Retina (tissue), 1 donor: ENCODE data around the gene LDLRAP1.
A peak's percentile ranks its signal among the peaks of the same experiment; 100 is the strongest.
"Not testable (repeated sequence)": the region's sequence is repeated elsewhere in the genome, so short reads cannot be mapped to it uniquely, and the experiment has no call there.

Experiments used
- DNase-seq: peaks from one replicate; pipeline ENCODE4 v3.0.0-alpha.2; 2016

The LDLRAP1 gene

DNA sequence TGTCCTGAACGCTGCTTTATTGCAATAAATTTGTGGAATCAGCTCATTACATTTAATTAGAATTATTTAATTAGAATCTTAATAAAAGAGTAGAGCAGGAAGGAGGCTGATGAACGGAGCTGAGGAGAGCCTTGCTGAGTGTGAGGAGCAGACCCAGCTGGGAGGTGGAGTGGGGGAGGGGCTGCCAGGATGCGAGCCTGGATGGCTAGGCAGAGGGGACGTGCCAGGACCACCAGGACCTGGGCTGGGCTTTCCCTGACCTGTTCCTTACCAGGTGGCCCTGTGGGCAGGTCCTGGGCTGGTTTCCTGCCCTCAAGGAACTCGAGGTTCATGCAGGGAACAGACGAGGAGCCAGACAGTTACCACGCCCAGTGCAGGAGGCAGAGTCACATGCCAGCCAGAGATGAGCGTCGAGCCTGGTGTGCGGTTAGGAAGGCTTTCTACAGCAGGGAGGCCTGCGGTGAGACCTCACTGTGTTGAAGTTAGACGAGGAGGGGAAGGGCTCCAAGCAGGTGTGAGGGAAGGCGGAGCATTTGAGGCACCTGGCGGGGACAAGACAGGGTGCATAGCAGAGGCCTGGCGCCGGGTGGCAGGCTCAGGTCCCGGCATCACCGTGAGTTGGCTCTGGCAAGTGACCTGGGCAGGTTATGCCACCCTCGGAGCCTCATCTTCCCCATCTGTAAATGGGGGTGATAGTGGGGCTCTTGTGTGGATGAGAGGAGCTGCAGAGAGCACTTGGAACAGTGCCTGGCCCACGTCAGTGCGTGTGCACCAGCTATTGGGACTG, 33.9 kb downstream of the LDLRAP1 start:
- no peak for DNase-seq

DNA sequence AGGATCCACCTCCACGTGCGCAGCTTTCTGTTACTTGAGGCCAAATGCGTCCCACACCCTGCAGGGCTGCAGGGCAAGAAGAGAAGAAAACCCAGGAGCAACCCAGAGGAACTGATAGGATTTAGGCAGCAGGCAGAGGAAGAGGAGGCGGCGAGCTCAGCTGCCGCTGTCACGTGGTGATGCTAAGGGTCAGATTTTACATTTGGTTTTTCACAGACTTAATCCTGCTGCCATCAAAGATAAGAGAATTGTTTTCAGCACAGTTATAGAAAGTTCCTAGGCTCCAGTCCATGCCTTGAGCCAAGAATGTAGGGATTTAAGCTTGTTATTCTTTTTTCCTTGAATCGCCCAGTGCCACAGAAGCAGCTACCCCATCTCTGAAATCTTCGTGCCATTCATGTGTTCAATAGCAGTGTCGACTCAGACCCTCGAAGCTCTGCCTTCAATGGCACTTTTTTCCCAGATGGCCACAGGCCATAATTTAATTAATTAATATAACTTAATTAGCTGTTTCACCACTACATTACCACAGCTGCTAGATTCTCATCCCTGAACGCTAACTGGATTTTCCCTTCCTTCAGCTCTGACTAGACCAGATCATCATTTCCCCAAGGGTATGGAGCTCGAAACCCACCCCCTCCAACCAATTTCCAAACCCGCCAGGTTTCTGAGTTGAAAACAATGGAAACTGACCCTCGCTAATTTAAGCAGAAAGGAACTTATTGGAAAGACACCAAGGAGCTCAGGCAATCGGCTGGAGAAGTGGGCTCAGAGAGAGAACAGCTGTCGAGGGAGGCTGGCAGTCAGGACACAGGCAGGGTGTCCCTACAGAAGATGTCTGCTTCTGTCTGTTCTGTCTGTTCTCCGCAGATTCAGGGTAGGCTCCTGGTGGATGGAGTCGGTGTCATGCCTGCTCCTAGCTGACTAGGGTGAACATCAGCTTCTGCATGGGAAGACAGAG, 36.2 kb downstream of the LDLRAP1 start:
- peak; percentile 37 for DNase-seq

DNA sequence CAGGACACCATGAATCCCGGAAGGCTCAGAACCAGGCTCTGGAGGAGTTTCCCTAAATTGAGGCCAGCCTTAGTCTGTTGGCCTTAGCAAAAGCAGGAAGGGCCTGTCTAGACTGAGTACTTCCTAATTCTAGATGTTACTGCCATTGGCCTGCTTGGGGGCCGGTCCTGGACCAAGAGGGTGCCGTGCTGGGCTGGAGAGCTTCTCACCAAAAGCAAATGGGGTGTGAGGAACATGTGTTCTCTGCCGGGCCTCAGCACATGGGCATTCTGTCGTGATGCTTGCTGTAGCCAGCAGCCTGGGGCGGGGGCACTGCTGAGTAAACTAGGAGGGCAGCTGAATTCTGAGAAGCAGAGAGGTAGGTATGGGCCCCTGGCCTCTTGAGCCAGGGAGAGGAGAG, 37.5 kb downstream of the LDLRAP1 start:
- DNase-seq, result no peak

DNA sequence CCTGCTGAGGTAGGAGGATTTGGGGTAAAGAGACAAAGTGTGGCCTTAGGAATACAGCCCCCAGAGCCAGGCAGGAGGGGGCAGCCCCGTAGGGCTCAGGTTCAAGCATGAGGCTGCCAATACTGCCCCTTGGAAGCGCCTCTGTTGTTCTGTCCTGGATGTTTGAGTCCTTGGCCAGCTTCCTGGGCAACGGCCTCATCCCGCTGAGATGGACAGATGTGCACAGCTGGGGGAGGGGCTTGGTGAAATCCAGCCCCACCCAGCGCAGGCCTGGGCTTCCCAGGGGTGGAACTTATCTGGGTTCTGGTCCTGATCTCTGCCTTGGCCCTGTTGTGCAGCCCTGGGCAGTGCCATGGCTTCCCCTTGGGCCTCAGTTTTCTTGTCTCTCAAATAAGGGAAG, 38.4 kb downstream of the LDLRAP1 start:
- no peak for DNase-seq

DNA sequence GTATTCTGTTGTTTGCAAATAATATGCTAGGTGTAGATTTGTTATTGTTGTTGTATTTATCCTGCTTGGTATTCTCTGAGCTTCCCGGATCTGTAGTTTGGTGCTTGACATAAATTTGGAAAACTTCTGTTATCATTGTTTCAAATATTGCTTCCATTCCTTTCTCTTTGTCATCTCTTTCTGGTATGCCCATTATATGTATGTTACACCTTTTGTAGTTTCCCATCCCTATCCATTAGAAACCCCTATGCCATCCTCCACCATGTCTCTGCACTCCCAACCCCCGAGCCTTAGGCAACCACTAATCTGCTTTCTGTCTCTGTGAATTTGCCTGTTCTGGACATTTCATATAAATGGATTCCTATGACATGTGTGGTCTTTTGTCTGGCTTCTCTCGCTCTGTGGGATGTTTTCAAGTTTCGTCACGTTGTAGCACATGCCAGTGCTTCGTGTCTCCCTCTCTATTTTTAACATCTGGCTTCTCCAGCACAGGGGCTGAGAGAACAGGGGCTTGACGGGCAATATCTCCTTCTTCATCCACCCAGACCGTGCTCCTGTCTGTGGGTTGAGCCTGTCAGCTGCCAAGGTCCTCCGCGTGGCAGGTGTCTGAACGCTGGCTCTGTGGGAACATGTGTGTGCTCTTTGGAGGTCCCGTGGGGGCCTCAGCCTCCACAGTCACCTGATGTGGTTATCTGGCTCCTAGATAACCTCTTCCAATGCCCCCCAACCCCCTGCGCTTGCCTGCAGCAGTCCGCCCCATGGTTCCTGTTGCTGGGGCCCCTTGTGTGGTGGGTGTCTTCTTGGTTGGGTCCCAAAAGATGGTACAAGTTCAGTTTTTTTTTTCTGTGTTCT, 40.3 kb downstream of the LDLRAP1 start:
- DNase-seq, result no peak

DNA sequence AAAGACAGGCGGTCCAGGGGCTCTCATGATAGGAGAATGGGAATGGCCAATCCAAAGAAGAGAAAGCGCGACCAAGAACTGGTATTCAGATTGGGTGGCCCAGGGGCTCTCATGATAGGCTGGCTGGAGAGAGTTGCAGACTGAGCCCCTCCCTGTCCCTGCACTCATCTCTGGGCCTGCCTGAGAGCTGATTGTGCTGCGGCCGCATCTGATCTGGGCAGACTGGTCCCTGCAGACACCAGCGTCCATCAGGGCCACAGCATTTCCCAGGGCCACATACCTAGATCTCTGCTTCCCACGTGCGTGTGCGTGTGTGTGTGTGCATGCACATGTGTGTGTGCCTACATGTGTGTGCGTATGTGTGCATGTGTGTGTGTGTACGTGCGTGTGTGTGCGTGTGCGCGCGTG, 42.8 kb downstream of the LDLRAP1 start:
- DNase-seq, result no peak

DNA sequence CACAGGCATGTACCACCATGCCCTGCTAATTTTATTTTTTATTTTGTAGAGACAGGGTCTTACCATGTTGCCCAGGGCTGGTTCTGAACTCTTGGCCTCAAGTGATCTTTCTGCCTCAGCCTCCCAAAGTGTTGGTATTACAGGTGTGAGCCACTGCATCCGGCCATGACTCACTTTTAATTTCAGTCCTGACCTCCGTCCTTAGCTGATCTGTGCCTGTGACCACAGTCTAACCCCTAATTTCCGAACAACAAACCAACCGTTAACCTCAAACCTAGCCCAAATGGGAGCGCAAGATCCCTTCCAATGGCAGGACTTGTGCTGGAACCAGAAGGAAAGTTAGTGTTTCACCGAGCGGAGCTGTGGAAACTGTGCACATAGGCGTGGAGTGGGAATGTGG, 43.9 kb downstream of the LDLRAP1 start:
- DNase-seq, result no peak

DNA sequence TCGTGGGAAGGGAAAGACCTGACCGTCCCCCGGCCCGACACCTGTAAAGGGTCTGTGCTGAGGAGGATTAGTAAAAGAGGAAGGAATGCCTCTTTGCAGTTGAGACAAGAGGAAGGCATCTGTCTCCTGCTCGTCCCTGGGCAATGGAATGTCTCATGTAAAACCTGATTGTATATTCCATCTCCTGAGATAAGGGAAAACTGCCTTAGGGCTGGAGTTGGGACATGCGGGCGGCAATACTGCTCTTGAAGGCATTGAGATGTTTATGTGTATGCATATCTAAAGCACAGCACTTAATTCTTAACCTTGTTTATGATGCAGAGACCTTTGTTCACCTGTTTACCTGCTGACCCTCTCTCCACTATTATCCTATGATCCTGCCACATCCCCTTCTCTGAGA, 44.8 kb downstream of the LDLRAP1 start:
- not testable (repeated sequence) for DNase-seq

DNA sequence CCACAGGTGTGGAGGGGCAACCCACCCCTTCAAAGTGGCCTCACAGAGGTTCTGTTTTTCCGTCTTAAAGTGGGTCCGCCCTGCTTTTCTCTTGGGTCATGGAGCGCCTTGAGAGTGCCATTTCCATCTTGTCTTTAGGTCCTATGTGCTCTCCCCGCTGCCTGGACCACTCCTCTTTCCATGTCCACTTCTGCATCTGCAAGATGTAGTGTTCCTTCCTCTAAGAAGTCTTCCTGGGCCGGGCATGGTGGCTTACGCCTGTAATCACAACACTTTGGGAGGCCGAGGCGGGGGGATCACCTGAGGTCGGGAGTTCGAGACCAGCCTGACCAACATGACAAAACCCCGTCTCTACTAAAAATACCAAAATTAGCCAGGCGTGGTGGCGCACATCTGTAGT, 45.4 kb downstream of the LDLRAP1 start:
- not testable (repeated sequence) for DNase-seq

DNA sequence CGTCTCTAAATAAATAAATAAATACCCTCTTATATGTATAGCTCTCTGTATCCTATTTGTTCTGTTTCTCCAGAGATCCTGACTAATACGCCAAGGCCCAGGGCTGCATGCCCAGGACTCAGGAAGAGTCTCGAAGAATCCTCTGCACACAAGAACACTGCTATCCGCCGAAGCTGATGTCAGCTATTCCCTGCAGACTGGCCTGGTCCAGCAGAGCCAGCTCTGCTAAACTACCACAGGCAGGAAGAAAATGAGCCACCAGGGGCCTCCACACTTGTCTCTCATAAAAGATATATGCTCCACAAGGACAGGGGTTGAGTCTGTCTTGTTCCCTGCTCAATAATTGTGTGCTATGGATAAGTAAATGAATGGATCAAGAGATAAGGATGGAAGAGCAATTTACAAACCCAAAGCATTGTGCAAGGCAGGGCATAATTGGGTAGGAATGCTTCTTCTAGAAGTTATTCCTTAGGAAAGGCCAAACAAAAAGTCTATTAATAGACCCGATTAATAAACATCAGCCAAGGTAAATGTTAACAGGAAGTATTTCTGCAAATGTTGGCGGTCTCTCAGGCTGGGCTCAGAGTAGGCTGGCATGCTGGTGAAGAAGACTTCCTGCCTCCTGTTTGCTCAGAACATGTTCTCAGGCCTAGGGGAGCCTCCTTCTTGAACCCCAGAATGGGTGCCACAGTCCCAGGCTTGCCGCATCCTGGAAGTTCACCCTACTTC, 46.9 kb downstream of the LDLRAP1 start:
- no peak for DNase-seq

DNA sequence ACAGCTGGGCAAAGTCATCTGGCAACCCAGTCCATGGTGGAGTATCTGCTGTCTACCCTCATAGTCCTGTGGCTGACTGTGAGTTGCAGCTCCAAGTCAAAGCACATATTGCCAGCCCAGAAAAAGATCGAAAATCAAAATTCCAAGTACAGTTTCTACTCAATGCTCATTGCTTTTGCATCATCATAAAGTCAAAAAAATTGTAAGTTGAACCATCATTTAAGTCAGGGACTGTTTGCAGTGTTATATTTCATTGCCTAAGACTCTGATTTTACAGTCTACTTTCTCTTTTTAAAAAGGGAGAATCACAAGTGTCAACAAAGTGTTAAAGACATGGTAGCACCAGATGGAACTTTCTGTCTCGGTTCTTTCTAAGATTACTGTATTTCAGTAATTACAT, 50.5 kb downstream of the LDLRAP1 start:
- no peak for DNase-seq

DNA sequence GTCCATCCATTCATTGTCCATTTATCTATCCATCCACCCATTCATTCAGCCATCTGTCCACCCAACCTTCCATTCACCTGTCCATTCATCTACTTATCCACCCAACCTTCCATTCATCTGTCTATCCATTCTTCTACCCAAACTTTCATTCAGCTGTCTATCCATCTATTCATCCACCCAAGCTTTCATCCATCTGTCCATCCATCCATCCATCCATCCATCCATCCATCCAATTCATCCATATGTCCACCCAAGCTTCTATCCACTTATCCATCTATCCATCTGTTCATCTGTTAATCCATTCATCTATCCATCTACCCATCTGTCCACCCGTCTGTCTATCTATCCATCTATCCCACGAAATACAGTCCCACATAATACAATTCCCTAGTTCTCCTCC, 51.6 kb downstream of the LDLRAP1 start:
- DNase-seq, result no peak

DNA sequence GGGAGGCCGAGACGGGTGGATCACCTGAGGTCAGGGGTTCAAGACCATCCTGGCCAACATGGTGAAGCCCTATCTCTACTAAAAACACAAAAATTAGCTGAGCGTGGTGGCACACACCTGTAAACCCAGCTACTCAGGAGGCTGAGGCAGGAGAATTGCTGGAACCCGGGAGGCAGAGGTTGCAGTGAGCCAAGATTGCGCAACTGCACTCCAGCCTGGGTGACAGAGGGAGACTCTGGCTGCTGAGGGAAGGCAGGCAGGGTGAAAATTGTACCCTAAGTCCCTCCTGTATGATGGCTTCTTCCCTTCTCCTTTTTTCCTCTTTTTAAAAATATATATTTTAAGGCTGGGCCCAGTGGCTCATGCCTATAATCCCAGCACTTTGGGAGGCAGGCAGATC, 53.2 kb downstream of the LDLRAP1 start:
- DNase-seq, result not testable (repeated sequence)

DNA sequence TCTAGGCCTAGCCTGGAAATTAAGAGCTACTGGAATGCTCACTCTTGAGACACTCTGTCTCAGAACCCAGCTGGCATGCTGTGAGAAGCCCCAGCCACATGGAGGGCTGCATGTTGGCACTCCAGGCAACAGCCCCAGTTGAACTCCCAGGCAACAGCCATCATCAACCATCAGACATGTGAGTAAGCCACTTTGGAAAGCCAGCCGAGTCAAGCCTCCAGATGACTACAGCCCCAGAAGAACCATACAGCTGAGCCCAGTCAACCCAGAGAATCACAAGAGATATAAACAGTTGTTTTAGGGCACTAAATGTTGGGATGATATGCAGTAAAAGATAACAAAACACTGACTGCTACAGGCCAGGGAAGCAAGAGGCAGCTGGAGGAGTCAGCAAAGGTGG, 55.5 kb downstream of the LDLRAP1 start:
- DNase-seq, result no peak

DNA sequence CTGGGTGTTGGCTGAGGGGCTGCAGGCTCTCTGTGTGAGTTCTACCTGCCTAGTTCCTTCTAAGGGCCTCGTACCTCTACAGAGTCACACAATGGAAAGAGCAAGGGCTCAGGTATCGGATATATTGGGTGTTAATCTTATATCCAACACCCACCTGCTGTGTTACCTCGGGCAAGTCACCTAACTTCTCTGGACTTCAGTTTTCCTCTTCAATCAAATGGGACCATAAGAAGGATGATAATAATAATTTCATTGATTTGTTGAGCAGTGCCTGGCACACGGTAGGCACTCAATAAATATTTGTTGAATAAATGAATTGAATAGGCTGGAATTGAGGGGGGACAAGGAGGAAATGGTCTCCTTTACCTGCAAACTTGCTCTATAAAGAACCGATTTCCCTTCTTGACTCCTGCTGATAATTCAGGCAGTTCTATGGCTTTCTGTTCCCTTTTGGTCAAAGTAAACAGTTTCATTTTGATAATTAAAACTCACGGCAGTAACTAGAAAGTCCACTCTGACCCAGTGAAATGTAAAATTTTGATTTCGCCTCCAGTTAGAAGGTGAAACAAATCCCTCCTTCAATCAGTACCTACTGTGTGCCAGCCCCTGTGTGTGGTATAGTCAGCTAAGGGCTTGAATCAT, 56.7 kb downstream of the LDLRAP1 start:
- no peak for DNase-seq

DNA sequence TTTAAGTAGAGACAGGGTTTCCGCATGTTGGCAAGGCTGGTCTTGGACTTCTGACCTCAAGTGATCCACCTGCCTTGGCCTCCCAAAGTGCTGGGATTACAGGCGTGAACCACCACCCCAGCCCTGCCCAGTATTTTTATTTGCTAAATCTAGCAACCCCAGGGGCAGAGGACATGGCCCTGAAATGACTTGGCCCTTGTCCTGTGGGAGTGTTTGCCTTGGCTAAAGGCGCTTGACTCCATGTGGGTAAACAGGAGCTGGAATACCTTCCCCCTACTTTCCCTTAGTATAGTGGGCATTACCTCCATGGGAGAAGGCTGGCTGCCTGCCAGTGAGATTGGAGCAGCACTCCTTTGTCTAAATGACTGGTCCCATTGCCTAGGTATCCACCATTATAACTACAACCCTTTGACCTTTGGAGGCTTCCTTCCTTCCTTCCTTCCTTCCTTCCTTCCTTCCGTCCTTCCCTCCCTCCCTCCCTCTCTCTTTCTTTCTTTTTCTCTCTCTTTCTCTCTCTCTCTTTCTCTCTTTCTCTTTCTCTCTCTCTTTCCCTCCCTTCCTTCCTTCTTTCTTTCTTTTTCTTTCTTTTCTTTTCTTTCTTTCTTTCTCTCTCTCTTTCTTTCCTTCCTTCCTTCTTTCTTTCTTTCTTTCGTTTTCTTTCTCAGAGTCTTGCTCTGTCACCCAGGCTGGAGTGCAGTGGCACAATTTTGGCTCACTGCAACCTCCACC, 57.7 kb downstream of the LDLRAP1 start:
- DNase-seq, result not testable (repeated sequence)

DNA sequence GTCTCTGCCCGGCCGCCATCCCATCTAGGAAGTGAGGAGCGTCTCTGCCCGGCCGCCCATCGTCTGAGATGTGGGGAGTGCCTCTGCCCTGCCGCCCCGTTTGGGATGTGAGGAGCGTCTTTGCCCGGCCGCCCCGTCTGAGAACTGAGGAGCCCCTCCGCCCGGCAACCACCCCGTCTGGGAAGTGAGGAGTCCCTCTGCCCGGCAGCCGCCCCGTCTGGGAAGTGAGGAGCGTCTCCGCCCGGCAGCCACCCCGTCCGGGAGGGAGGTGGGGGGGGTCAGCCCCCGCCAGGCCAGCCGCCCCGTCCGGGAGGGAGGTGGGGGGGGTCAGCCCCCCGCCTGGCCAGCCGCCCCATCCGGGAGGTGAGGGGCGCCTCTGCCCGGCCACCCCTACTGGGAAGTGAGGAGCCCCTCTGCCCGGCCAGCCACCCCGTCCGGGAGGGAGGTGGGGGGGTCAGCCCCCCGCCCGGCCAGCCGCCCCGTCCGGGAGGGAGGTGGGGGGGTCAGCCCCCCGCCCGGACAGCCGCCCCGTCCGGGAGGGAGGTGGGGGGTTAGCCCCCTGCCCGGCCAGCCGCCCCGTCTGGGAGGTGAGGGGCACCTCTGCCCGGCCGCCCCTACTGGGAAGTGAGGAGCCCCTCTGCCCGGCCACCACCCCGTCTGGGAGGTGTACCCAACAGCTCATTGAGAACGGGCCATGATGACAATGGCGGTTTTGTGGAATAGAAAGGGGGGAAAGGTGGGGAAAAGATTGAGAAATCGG, 60.6 kb downstream of the LDLRAP1 start:
- DNase-seq, result not testable (repeated sequence)

DNA sequence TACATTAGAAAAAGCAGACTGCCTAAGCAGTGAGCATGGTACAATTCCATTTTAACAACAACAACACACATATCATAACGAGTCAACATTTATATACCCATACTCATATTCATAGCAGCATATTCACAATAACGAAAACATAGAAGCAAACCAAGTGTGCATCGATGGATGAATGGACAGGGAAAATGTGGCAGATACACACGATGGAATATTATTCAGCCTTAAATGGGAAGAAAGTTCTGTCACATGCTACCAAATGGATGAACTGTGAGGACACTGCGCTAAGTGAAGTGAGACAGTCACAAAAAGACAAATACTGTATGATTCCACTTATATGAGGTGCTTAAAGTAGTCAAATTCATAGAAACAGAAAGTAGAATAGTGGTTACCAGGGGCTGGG, 63.7 kb downstream of the LDLRAP1 start:
- DNase-seq, result no peak

DNA sequence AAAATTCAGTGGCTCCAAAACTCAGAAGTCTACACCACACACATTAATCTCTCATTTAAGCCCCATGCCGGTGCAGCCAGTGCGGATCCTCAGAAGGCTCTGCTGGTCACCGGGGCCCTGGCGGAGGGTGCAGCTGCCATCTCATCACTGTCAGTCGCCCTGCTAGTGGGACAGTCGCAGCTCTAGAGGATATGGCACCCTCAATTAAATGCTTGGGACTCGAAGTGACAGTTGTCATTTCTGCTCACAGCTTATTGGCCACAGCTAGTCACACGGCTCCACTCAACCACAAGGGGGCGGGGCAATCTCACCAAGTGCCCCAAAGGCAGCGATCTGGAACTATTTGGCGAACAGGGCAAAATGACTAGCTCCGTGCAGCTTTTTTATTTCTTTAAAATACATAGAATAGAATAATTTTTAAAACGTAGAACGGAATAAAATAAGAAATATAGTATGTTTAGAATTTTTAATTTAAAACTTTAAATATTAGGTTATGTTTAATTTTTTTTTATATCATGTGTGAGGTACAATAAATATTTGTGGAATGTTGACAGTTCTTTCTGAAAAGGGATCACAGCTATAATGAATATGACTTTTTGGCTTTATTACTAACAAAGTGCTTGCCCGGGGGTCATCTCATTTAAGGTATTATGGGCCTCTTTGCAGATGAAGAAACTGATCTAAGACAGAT, 65.2 kb downstream of the LDLRAP1 start:
- DNase-seq, result peak; percentile 78

DNA sequence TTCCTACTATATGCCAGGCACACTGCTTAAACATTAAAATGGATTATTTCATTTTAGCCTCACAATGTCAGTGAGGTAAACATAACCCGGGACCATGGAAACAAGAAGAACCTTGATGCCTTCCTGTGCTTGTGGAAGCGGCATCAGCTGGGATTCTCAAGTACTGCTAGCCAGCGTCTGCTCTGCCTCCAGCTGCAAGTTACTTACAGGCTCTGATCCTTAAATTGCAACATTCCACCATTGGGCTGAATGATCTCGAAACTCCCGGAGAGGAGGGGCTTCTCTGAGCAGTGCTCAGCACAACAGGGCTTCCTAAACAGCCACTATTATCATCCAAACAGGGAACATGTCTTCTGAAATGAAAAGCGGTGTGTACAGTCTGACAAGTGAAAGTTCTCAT, 66.5 kb downstream of the LDLRAP1 start:
- DNase-seq, result no peak
